Upper lobe of right lung (tissue), 1 donor: ENCODE measurements around the gene TTC7B. TPM values are rescaled to one million over a fixed set of nuclear protein-coding genes. Genes with fewer than 3 reads are reported as not detected.

Experiments used
- ATAC-seq: fragments of 200-7000 bp; cut with Tn5 transposase; one replicate; pipeline ENCODE4 v1.9.1; 2020; ENCODE audit warnings: mild to moderate bottlenecking, moderate library complexity
- DNase-seq: peaks from one replicate; pipeline ENCODE4 v3.0.0-alpha.2; 2020
- H3K27ac ChIP-seq: fragments of 200-600 bp; one replicate; pipeline ENCODE4 v1.8.0; 2022
- H3K27me3 ChIP-seq: fragments of 200-600 bp; one replicate; pipeline ENCODE4 v1.8.0; 2022; ENCODE audit warnings: mild to moderate bottlenecking
- H3K36me3 ChIP-seq: fragments of 200-600 bp; one replicate; pipeline ENCODE4 v1.8.0; 2022
- H3K4me1 ChIP-seq: fragments of 200-600 bp; one replicate; pipeline ENCODE4 v1.8.0; 2022
- H3K4me3 ChIP-seq: fragments of 200-600 bp; one replicate; pipeline ENCODE4 v1.8.0; 2022; ENCODE audit warnings: mild to moderate bottlenecking
- H3K9me3 ChIP-seq: fragments of 200-600 bp; one replicate; pipeline ENCODE4 v1.8.0; 2022
- CTCF ChIP-seq: fragments of 200-600 bp; IDR thresholded peaks from one replicate; pipeline ENCODE4 v1.8.0; 2022; ENCODE audit warnings: antibody characterized with exemption
- intact Hi-C: fragments of 100-400 bp; cut with DNase I; formaldehyde crosslinking; loops from one replicate; pipeline ENCODE4 v1.11.0; 2022
- total RNA-seq: library from RNA; stranded (reverse); fragmentation: NEBNext Ultra II Directional; extraction: Animal tissue kit (Norgen Biotek cat#: 25700); gene quantifications from one replicate; pipeline ENCODE4 v1.2.1, GENCODE V29; 2021
- donor health status: DM: no; HTN: yes; CAD: no; lungs with severe emphysema.

The TTC7B gene
- total RNA-seq, 1 donor from 2014 or later = 41.5 TPM

- no peak overlapping the region for H3K4me3 ChIP-seq
- H3K9me3 ChIP-seq = no peaks in the 10 kb centered on the region
- intact Hi-C loops = no loop called here
- peak overlapping the region; percentile 69 for H3K27ac ChIP-seq
- H3K27me3 ChIP-seq = no peaks in the 10 kb centered on the region
- DNase-seq (no peak), ATAC-seq (no peak)
- H3K36me3 ChIP-seq = no peaks in the 10 kb centered on the region
- no peak for TF ChIP-seq CTCF
- peaks cover 33% of the 10 kb centered on the region for H3K4me1 ChIP-seq
Measured at GRCh38 chr14:90697132-90697531, 119.1 kb downstream of the TTC7B start.

GRCh38 chr14:90696720-90697119 is 119.5 kb downstream of the TTC7B start:
- DNase-seq = no peak
- ATAC-seq = no peak
- H3K4me1 ChIP-seq = peaks cover 33% of the 10 kb centered on the region
- no peaks in the 10 kb centered on the region for H3K9me3 ChIP-seq
- H3K27ac ChIP-seq = peak overlapping the region; percentile 69
- H3K27me3 ChIP-seq = no peaks in the 10 kb centered on the region
- H3K36me3 ChIP-seq = no peaks in the 10 kb centered on the region
- intact Hi-C loops = no loop called here
- H3K4me3 ChIP-seq = no peak overlapping the region
- no peak for TF ChIP-seq CTCF

GRCh38 chr14:90695997-90696660 is 120.1 kb downstream of the TTC7B start:
- H3K4me1 ChIP-seq = peaks cover 30% of the 10 kb centered on the region
- ATAC-seq (no peak), DNase-seq (no peak)
- intact Hi-C loops = no loop called here
- H3K4me3 ChIP-seq = no peak overlapping the region
- no peak for TF ChIP-seq CTCF
- H3K36me3 ChIP-seq = no peaks in the 10 kb centered on the region
- H3K9me3 ChIP-seq = no peaks in the 10 kb centered on the region
- H3K27me3 ChIP-seq = no peaks in the 10 kb centered on the region
- no peak overlapping the region for H3K27ac ChIP-seq

- H3K9me3 ChIP-seq = no peaks in the 10 kb centered on the region
- intact Hi-C loops = no loop called here
- no peak overlapping the region for H3K4me3 ChIP-seq
- TF ChIP-seq CTCF = no peak
- H3K4me1 ChIP-seq = peaks cover 19% of the 10 kb centered on the region
- no peaks in the 10 kb centered on the region for H3K36me3 ChIP-seq
- DNase-seq = no peak
- no peaks in the 10 kb centered on the region for H3K27me3 ChIP-seq
- no peak overlapping the region for H3K27ac ChIP-seq
- no peak for ATAC-seq
Measured at GRCh38 chr14:90693413-90693812, 122.8 kb downstream of the TTC7B start.

GRCh38 chr14:90692826-90693225 is 123.4 kb downstream of the TTC7B start:
- H3K36me3 ChIP-seq = no peaks in the 10 kb centered on the region

More at GRCh38 chr14:90692826-90693225, 123.4 kb downstream of the TTC7B start:
- intact Hi-C loops = no loop called here
- DNase-seq (no peak), ATAC-seq (no peak)
- no peak overlapping the region for H3K4me3 ChIP-seq
- peaks cover 13% of the 10 kb centered on the region for H3K4me1 ChIP-seq
- TF ChIP-seq CTCF = no peak
- H3K9me3 ChIP-seq = no peaks in the 10 kb centered on the region
- no peaks in the 10 kb centered on the region for H3K27me3 ChIP-seq
- no peak overlapping the region for H3K27ac ChIP-seq
